GM21786 (cell line): ENCODE measurements around the gene CYTL1.

Source experiments
- ATAC-seq: cut with Tn5 transposase; IDR thresholded peaks from one replicate; pipeline ENCODE4 v1.9.1; 2021; ENCODE audit not compliant: unreplicated experiment

The CYTL1 gene

DNA sequence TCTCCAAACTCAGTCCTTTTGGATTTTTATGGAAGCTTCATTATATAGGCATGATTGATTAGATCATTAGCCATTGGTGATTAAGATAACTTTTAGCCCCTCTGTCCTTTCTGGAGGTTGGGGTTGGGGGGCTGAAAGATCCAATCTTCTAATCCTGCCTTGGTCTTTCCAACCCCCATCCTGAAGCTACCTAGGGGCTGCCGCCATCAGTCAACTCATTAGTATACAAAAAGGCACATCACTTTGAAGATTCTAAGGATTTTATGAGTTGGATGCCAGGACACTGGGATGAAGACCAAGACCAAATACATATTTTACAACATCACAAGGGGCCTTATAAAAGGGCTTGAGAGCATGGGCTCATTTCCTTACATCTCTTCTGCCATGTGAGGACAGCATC lies 47.5 kb downstream of the CYTL1 start:
- no peak for ATAC-seq

DNA sequence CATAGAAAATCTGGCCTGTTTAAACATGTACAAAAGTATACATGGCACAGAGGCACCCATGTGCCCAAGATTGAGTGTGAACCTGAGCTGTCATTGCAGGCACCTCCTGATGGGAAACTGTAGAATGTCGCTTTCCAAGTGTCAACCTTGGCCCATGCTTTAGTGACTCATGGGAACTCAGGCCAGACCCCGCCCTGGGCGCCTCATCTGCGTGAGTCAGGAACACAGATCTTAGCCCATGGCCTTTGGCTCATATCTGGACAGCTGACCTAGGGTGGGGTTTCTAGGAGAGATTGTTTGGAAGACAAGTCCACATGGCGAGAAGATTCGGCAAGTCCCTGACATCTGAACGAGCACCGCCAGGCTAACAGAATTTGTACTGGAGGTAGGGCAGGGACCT lies 50.0 kb downstream of the CYTL1 start:
- ATAC-seq, result no peak

DNA sequence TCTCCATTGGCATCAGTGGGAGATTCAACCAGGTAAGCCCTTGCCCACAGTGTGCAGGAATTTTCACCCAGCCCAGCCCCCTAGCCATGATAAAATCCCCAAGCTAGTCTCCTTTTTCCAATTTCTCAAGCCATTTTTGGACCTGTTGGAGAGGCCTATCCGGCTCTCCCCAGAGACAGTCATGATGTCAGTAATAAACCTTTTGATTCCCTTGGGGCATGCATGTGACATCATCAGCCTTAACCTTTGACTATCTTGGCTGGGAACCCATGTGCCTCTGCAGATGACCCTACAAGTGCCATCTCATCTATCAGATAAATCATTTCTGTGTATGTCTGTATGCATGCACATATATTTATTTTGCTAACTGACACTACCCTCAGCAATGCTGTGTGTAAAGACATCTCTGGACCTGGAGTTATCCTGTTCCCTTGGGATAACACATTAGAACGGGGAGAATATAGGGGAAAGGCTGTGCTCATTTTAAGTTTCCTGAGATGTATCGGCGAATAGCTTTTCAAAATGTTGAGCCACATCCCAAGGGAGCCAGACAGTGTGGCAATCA lies 51.0 kb downstream of the CYTL1 start:
- no peak for ATAC-seq
